ENCODE measurements around the gene ST3GAL4. TPM values are rescaled to one million over a fixed set of nuclear protein-coding genes. Genes with fewer than 3 reads are reported as not detected.

The ST3GAL4 gene
- polyA plus RNA-seq, 5 donors = 29.4 to 38.5 (median 36.1) TPM

- DNase-seq = no peak
Observed at GRCh38 chr11:126444072-126444471, 88.6 kb downstream of the ST3GAL4 start.

DNA sequence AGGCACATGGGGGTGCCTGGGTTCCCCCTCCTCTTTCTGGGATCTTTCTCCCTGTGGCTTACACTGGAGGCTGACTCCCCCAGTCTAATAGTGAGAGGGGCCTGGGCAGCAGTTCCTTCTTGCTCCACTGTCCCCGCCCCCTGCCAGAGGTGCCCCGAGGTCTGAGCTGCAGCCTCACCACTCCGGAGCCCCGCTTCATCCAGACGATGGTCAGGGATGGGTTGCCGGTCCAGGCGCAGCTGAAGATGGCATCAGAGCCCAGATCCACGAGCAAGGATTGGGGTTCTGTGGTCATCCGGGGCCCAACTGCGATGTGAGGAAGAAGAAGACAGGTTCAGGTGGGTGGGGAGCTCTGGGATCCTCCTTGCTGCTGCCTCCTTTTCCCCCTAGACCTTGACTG is 91.1 kb downstream of the ST3GAL4 start:
- DNase-seq = no peak

DNA sequence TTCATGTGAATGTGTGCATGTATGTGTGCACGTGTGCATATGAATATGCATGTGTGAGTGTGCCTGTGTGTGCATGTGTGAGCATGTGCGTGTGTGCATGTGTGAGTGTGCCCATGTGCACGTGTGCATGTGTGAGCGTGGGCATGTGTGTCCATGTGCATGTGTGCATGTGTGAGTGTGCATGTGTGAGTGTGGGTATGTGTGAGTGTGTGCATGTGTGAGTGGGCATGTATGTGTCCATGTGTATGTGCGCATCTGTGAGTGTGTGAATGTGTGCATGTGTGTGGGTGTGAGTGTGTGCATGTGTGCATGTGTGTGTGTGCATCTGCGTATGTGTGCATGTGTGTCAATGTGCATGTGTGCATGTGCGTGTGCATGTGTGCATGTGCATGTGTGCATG is 94.7 kb downstream of the ST3GAL4 start:
- no peak for DNase-seq

DNA sequence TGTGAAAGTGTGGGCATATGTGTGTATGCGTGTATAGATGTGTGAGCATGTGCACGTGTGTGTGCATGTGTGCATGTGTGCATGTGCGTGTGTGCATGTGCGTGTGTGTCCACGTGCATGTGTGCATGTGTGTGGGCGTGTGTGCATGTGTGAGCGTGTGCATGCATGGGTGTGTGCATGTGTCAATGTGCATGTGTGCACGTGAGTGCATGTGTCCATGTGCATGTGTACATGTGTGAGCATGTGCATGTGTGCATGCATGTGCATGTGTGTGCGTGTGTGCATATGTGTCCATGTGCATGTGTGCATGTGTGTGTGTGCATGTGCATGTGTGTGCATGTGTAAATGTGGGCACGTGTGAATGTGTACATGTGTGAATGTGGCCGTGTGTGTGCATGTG is 95.3 kb downstream of the ST3GAL4 start:
- no peak for DNase-seq

- no peak for DNase-seq
Observed at GRCh38 chr11:126451211-126451802, 95.8 kb downstream of the ST3GAL4 start.

DNA sequence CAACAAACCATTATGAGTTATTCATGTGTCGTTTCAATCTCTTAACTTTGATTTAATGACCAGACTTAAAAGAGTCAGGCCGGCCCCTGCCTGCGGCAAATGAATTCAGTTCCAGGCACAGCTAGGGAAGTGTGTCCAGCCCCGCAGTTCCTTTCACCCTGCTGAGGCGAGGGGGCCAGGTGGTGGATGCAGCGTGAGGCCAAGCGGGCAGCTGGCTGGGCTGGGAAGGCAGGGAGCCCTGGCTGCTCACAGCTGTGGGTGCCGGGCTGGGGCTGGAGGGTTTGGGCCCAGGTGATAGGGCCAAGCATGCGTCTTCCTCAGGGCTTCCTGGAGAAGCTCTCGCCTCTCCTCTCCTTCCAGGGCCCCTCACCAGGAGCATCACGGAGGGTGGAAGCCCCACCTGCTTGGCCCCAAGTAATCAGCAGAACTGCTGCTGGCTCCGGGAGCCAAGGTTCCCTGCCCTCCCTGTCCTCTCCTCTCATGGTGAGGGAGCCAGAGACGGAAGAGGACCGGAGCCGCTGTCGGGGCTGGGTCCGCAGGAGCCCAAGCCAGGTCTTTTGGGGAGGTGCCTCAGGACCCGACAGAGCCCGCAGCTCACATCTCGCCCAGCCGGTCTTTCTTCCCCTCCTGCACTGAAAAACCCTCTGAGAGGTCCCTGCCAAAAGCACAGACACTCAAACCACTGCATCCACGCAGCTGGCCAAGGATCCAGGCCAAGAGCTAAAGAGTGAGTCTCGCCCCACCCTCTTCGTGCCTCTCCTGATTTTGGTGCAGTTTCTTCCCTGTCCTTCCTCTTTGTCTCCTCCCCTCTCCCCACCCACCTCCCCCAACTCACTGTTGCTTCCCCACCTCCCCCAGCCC is 97.0 kb downstream of the ST3GAL4 start:
- peak; percentile 20 to 21 for DNase-seq

GRCh38 chr11:126456089-126456488 is 100.6 kb downstream of the ST3GAL4 start:
- no peak for DNase-seq

GRCh38 chr11:126456783-126457542 is 101.5 kb downstream of the ST3GAL4 start:
- DNase-seq = no peak

DNA sequence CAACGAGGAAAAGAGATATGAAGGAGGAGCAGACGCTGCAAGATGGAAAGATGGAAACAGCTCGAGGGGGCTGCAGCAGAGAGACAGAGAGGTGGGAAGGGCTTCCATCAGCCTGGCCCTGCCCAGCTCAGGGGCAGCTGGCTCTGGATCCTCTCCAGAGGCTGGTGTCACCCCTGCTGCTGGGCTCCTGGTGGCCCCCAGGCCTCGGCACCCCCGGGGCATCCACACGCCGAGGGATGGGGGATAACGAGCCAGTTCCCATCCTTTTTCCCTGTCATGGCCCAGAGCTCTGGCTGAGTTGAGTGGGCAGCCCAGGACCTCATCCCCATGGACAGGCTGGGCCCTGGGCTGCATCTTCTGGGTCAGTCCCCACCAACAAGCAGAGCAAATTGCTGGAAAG is 102.3 kb downstream of the ST3GAL4 start:
- DNase-seq = no peak

- peak; percentile 68 to 76 for DNase-seq
Observed at GRCh38 chr11:126459691-126460281, 104.3 kb downstream of the ST3GAL4 start.

GRCh38 chr11:126460417-126461095 is 105.1 kb downstream of the ST3GAL4 start:
- DNase-seq = no peak

GRCh38 chr11:126461096-126461440 is 105.6 kb downstream of the ST3GAL4 start:
- no peak for DNase-seq

GRCh38 chr11:126461996-126462395 is 106.5 kb downstream of the ST3GAL4 start:
- DNase-seq = no peak

DNA sequence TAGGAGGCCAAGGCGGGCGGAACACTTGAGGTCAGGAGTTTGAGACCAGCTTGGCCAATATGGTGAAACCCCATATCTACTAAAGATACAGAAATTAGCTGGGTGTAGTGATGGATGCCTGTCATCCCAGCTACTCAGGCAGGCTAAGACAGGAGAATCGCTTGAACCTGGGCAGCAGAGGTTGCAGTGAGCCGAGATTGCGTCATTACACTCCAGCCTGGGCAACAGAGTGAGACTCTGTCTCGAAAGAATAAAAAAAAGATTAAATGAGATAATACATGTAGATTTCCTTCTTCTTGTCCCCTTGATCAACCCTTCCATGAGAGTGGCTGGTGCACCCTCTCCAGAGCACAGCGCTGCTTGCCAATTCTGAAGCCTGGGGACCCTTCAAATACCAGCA is 106.9 kb downstream of the ST3GAL4 start:
- DNase-seq = no peak

Other genes with a start within 250 kb of the ST3GAL4 start
- 10 to 100 TPM; 38.1 to 48.4 (median 42.1) TPM for gene RPUSD4, start 144.0 kb upstream of the ST3GAL4 start, polyA plus RNA-seq (ENCODE audit: insufficient read depth in 1 of 5, insufficient read length in 5 of 5, low replicate concordance in 1 of 5)
- 10 to 100 TPM; 28.6 to 34.6 (median 30.5) TPM for gene FAM118B, start 143.9 kb upstream of the ST3GAL4 start, polyA plus RNA-seq (ENCODE audit: insufficient read depth in 1 of 5, insufficient read length in 5 of 5, low replicate concordance in 1 of 5)
- gene SRPRA, start 86.8 kb upstream of the ST3GAL4 start, polyA plus RNA-seq (ENCODE audit: insufficient read depth in 1 of 5, insufficient read length in 5 of 5, low replicate concordance in 1 of 5) = 10 to 100 TPM; 62.3 to 82.6 (median 68.0) TPM
- 10 to 100 TPM; 37.9 to 52.9 (median 43.9) TPM for gene FOXRED1, start 86.5 kb upstream of the ST3GAL4 start, polyA plus RNA-seq (ENCODE audit: insufficient read depth in 1 of 5, insufficient read length in 5 of 5, low replicate concordance in 1 of 5)
- 10 to 100 TPM; 14.2 to 20.9 (median 16.4) TPM for gene TIRAP, start 72.6 kb upstream of the ST3GAL4 start, polyA plus RNA-seq (ENCODE audit: insufficient read depth in 1 of 5, insufficient read length in 5 of 5, low replicate concordance in 1 of 5)
- 10 to 100 TPM; 19.5 to 24.9 (median 21.4) TPM for gene DCPS, start 51.6 kb upstream of the ST3GAL4 start, polyA plus RNA-seq (ENCODE audit: insufficient read depth in 1 of 5, insufficient read length in 5 of 5, low replicate concordance in 1 of 5)

Data from right lung (tissue), 5 donors.